IMR-90 (cell line): ENCODE results near the gene HMCN1. TPM values are rescaled to one million over a fixed set of nuclear protein-coding genes. Genes with fewer than 3 reads are reported as not detected.

Experiments used
- ATAC-seq: fragments of 200-7000 bp; cut with Tn5 transposase; 2 replicates; pipeline ENCODE4 v1.9.1; 2020; ENCODE audit warnings: low read depth, mild to moderate bottlenecking, moderate library complexity
- BruUV-seq: library from RNA; stranded (reverse); fragments of 400-500 nt; replicated peaks from 2 replicates; lab custom pipeline; 2021; lab: Mats Ljungman, UMichigan
- CTCF ChIA-PET: fragments of 300-600 bp; formaldehyde crosslinking; extraction: SDS; loops from one replicate; lab custom pipeline; 2021; ENCODE audit warnings: antibody characterized with exemption; lab: Yijun Ruan, JAX
- POLR2A ChIA-PET: fragments of 300-600 bp; sonication (Branson Sonifier 250); formaldehyde crosslinking; loops from one replicate; lab custom pipeline; 2022; ENCODE audit warnings: antibody characterized with exemption; ENCODE audit not compliant: unreplicated experiment; lab: Charles Lee
- DNase-seq: peaks from one replicate; pipeline ENCODE4 v3.0.0; 2013
- H2AFZ ChIP-seq: replicated peaks from 2 replicates; pipeline ENCODE3; 2013; ENCODE audit warnings: low read length, mild to moderate bottlenecking; ENCODE audit not compliant: poor library complexity
- H2AK5ac ChIP-seq: 2 replicates; pipeline ENCODE4 v1.6.1; 2013; ENCODE audit warnings: low read depth, low read length, inconsistent platforms
- H2AK9ac ChIP-seq: replicated peaks from 2 replicates; pipeline ENCODE3; 2013; ENCODE audit warnings: mild to moderate bottlenecking, low read depth, low read length, moderate library complexity; ENCODE audit not compliant: poor library complexity
- H2BK120ac ChIP-seq: 2 replicates; pipeline ENCODE4 v1.6.1; 2013; ENCODE audit warnings: low read depth, low read length, inconsistent platforms
- H2BK15ac ChIP-seq: 3 replicates; pipeline ENCODE4 v1.6.1; 2013; ENCODE audit warnings: low read depth, low read length, inconsistent platforms
- H2BK20ac ChIP-seq: 2 replicates; pipeline ENCODE4 v1.6.1; 2013; ENCODE audit warnings: low read depth, mild to moderate bottlenecking, inconsistent platforms, low read length, moderate library complexity
- H2BK5ac ChIP-seq: 2 replicates; pipeline ENCODE4 v1.6.1; 2013; ENCODE audit warnings: mild to moderate bottlenecking, low read depth, low read length, inconsistent platforms; ENCODE audit not compliant: poor library complexity, severe bottlenecking
- H3K14ac ChIP-seq: replicated peaks from 2 replicates; pipeline ENCODE4 v1.6.1; 2013; ENCODE audit warnings: low read depth, low read length, inconsistent platforms
- H3K18ac ChIP-seq: 2 replicates; pipeline ENCODE4 v1.6.1; 2013; ENCODE audit warnings: low read depth, low read length, control low read depth
- H3K23ac ChIP-seq: 2 replicates; pipeline ENCODE4 v1.6.1; 2013; ENCODE audit warnings: low read depth, low read length, inconsistent platforms
- H3K27ac ChIP-seq: 2 replicates; pipeline ENCODE4 v1.5.1; 2013; ENCODE audit warnings: mild to moderate bottlenecking, control low read depth, low read length; ENCODE audit not compliant: insufficient read depth
- H3K27me3 ChIP-seq: 2 replicates; pipeline ENCODE4 v1.6.1; 2013; ENCODE audit warnings: low read length; ENCODE audit not compliant: control insufficient read depth, insufficient read depth
- H3K36me3 ChIP-seq: 2 replicates; pipeline ENCODE4 v1.6.1; 2013; ENCODE audit warnings: low read length, mixed read lengths; ENCODE audit not compliant: control insufficient read depth, insufficient read depth
- H3K4ac ChIP-seq: 2 replicates; pipeline ENCODE4 v1.6.1; 2013; ENCODE audit warnings: low read depth, low read length, inconsistent platforms
- H3K4me1 ChIP-seq: 2 replicates; pipeline ENCODE4 v1.6.1; 2013; ENCODE audit warnings: low read length, mixed read lengths; ENCODE audit not compliant: control insufficient read depth, insufficient read depth
- H3K4me2 ChIP-seq: 2 replicates; pipeline ENCODE4 v1.6.1; 2013; ENCODE audit warnings: low read depth, mild to moderate bottlenecking, control low read depth, low read length, moderate library complexity
- H3K4me3 ChIP-seq: 2 replicates; pipeline ENCODE4 v1.5.1; 2013; ENCODE audit warnings: low read depth, mild to moderate bottlenecking, control low read depth, low read length, moderate library complexity; ENCODE audit not compliant: insufficient read depth
- H3K56ac ChIP-seq: 2 replicates; pipeline ENCODE4 v1.6.1; 2013; ENCODE audit warnings: low read length, inconsistent platforms; ENCODE audit not compliant: insufficient read depth; ENCODE audit errors: extremely low read depth
- H3K79me1 ChIP-seq, 2 experiments: 2 replicates each; pipeline ENCODE4 v1.6.1; 2013; ENCODE audit warnings: low read length in 2 of 2, inconsistent platforms in 1 of 2, low read depth in 1 of 2
- H3K9ac ChIP-seq: 2 replicates; pipeline ENCODE4 v1.6.1; 2013; ENCODE audit warnings: low read depth, low read length, control low read depth
- H3K9me1 ChIP-seq: 2 replicates; pipeline ENCODE4 v1.6.1; 2013; ENCODE audit warnings: low read length, inconsistent platforms; ENCODE audit not compliant: insufficient read depth
- H3K9me3 ChIP-seq: 2 replicates; pipeline ENCODE4 v1.6.1; 2013; ENCODE audit warnings: low read length; ENCODE audit not compliant: control insufficient read depth, insufficient read depth
- H4K20me1 ChIP-seq: 2 replicates; pipeline ENCODE4 v1.6.1; 2013; ENCODE audit warnings: low read length, inconsistent platforms; ENCODE audit not compliant: insufficient read depth
- H4K5ac ChIP-seq: 2 replicates; pipeline ENCODE4 v1.6.1; 2013; ENCODE audit warnings: mild to moderate bottlenecking, low read depth, low read length, control low read depth
- H4K8ac ChIP-seq, 2 experiments: 2 replicates each; pipeline ENCODE4 v1.6.1; 2013; ENCODE audit warnings: low read depth in 2 of 2, low read length in 2 of 2, control low read depth in 1 of 2, inconsistent platforms in 1 of 2
- H4K91ac ChIP-seq: 2 replicates; pipeline ENCODE4 v1.6.1; 2013; ENCODE audit warnings: low read depth, low read length, inconsistent platforms; ENCODE audit not compliant: insufficient read depth
- BHLHE40 ChIP-seq: fragments of 150-350 bp; IDR thresholded peaks from 2 replicates; pipeline ENCODE4 v1.6.1; 2016; ENCODE audit warnings: mild to moderate bottlenecking, low read depth, low read length
- CEBPB ChIP-seq: IDR thresholded peaks from 2 replicates; pipeline ENCODE4 v1.6.1; 2012; ENCODE audit warnings: low read depth, low read length, improper control_type of control experiment
- CHD1 ChIP-seq: IDR thresholded peaks from 2 replicates; pipeline ENCODE4 v1.6.1; 2012; ENCODE audit warnings: low read depth, low read length, improper control_type of control experiment
- ELK1 ChIP-seq: fragments of 150-350 bp; IDR thresholded peaks from 2 replicates; pipeline ENCODE4 v1.6.1; 2016; ENCODE audit warnings: low read depth, mild to moderate bottlenecking, low read length, moderate library complexity, borderline replicate concordance
- FOS ChIP-seq: fragments of 150-350 bp; IDR thresholded peaks from 2 replicates; pipeline ENCODE4 v1.6.1; 2016; ENCODE audit warnings: low read depth, low read length
- MAFK ChIP-seq: IDR thresholded peaks from 2 replicates; pipeline ENCODE4 v1.6.1; 2012; ENCODE audit warnings: low read depth, low read length, improper control_type of control experiment
- MAZ ChIP-seq: IDR thresholded peaks from 2 replicates; pipeline ENCODE4 v1.6.1; 2012; ENCODE audit warnings: low read depth, mild to moderate bottlenecking, low read length, improper control_type of control experiment, moderate library complexity, borderline replicate concordance
- MXI1 ChIP-seq: IDR thresholded peaks from 2 replicates; pipeline ENCODE4 v1.6.1; 2012; ENCODE audit warnings: low read depth, mild to moderate bottlenecking, low read length, moderate library complexity, borderline replicate concordance
- NFE2L2 ChIP-seq: fragments of 150-350 bp; IDR thresholded peaks from 2 replicates; pipeline ENCODE4 v1.6.1; 2016; ENCODE audit warnings: low read depth, mild to moderate bottlenecking, low read length
- POLR2A ChIP-seq: IDR thresholded peaks from 2 replicates; pipeline ENCODE4 v1.6.1; 2012; ENCODE audit warnings: mild to moderate bottlenecking, low read depth, low read length
- RAD21 ChIP-seq: IDR thresholded peaks from 2 replicates; pipeline ENCODE4 v1.6.1; 2012; ENCODE audit warnings: low read length, improper control_type of control experiment
- RCOR1 ChIP-seq: IDR thresholded peaks from 2 replicates; pipeline ENCODE4 v1.6.1; 2012; ENCODE audit warnings: mild to moderate bottlenecking, low read length, improper control_type of control experiment; ENCODE audit not compliant: insufficient replicate concordance
- RFX5 ChIP-seq: IDR thresholded peaks from 2 replicates; pipeline ENCODE4 v1.8.0; 2012; ENCODE audit warnings: low read depth, mild to moderate bottlenecking, low read length, moderate library complexity
- SMC3 ChIP-seq: fragments of 150-350 bp; IDR thresholded peaks from 2 replicates; pipeline ENCODE4 v1.6.1; 2016; ENCODE audit warnings: low read depth, mild to moderate bottlenecking, antibody characterized with exemption, low read length, moderate library complexity
- USF2 ChIP-seq: fragments of 150-350 bp; IDR thresholded peaks from 2 replicates; pipeline ENCODE4 v1.6.1; 2017; ENCODE audit warnings: mild to moderate bottlenecking, antibody characterized with exemption, low read length, low read depth
- WGBS, 2 experiments: methylation state at CpG; one replicate each; pipeline versions ENCODE4 v1.1.5 to v1.1.7; 2013; ENCODE audit warnings: missing lambda C conversion rate in 2 of 2; ENCODE audit not compliant: insufficient read length in 1 of 2; ENCODE audit errors: extremely low coverage in 2 of 2; 5-methylcytosine and 5-hydroxymethylcytosine counted together
- dilution Hi-C: fragments of 300-500 bp; cut with HindIII; formaldehyde crosslinking; loops from one replicate; pipeline ENCODE4 v1.14.3; 2018; ENCODE audit warnings: low sequenced_read_pairs; ENCODE audit not compliant: unreplicated experiment
- in situ Hi-C: fragments of 300-500 bp; cut with MboI; formaldehyde crosslinking; loops from 3 replicates; pipeline ENCODE4 v1.14.3; 2019; ENCODE audit warnings: low sequenced_read_pairs, inconsistent platforms, mixed read lengths
- intact Hi-C: fragments of 100-400 bp; cut with micrococcal nuclease; formaldehyde crosslinking; loops from 2 replicates; pipeline ENCODE4 v1.10.0; 2022
- polyA plus RNA-seq, 3 experiments: library from polyadenylated mRNA; depleted of rRNA; stranded (reverse); fragments of >200 nt; gene quantifications; 2 replicates each; pipeline ENCODE4 v1.2.3, GENCODE V29; 2012; ENCODE audit warnings: low replicate concordance in 1 of 3
- total RNA-seq: library from RNA; depleted of rRNA; stranded (reverse); fragments of >200 nt; gene quantifications from 2 replicates; pipeline ENCODE4 v1.2.3, GENCODE V29; 2012
- TF ChIP-seq, protein P1 (sequence below): conservative IDR thresholded peaks from 2 replicates; pipeline ENCODE4 v1.5.1; 2012; ENCODE audit warnings: mild to moderate bottlenecking, low read depth, low read length, improper control_type of control experiment

Gene HMCN1
- total and polyA plus RNA-seq, 2 of the 4 experiments (the other 2 are of a cell fraction): 6.1 to 11.7 TPM

DNA sequence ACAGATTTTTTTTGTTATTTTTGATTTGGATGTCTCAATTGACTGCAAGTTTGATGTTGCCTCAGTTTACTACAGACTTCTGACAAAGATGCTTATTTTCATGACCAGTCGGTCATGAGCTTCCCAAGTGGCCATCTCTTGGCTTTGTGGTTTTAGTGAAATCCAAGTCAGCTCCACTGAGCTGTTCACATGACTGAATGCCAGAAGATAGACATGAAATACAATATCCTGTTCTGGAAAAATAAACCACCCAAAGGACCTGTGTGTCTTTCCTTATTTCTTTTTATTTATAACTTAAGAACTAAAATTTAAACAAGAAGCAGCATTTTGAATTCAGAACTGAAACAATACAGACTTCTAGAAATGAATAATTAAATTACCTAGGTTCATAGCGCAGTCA lies 89.3 kb downstream of the HMCN1 start:
- H3K27ac ChIP-seq: no peak overlapping the region
- CTCF ChIA-PET: interaction anchor here (1.2 kb wide), 1 partner anchor 10 kb away, joined by 3 read pairs; no protein-coding TSS in a partner anchor

More for the DNA sequence above, 89.3 kb downstream of the HMCN1 start:
- Histone ChIP-seq H3K56ac (no peak overlapping the region), H3K4me2 (no peak overlapping the region), H3K9me3 (no peaks in the 10 kb centered on the region), H3K23ac (no peak overlapping the region), H3K27me3 (no peaks in the 10 kb centered on the region), H3K79me1 (no peaks in the 10 kb centered on the region), H2BK15ac (no peak overlapping the region), H2AK9ac (no peak overlapping the region), H2BK120ac (no peak overlapping the region), H3K36me3 (no peaks in the 10 kb centered on the region), H4K8ac (no peak overlapping the region), H2AFZ (no peak overlapping the region), H3K4me1 (peaks cover 1% of the 10 kb centered on the region; the same call in 1 of the 2 replicates), H4K5ac (no peak overlapping the region), H4K20me1 (no peaks in the 10 kb centered on the region), H2AK5ac (no peak overlapping the region), H3K9ac (no peak overlapping the region), H2BK5ac (no peak overlapping the region), H3K4ac (no peak overlapping the region), H3K14ac (no peak overlapping the region), H3K4me3 (no peak overlapping the region), H4K91ac (no peak overlapping the region), H3K18ac (no peak overlapping the region), H2BK20ac (no peak overlapping the region), H3K9me1 (no peaks in the 10 kb centered on the region)
- POLR2A ChIA-PET: no interaction called here
- no TSS peak for BruUV-seq
- dilution Hi-C loops: no loop called here
- ATAC-seq (no peak; the same call in 1 of the 2 replicates), DNase-seq (peak; percentile 61)
- no peak for TF ChIP-seq BHLHE40
- no peak for TF ChIP-seq MXI1
- no peak for TF ChIP-seq RCOR1
- no peak for TF ChIP-seq SMC3
- TF ChIP-seq ELK1: no peak
- TF ChIP-seq, protein P1, sequence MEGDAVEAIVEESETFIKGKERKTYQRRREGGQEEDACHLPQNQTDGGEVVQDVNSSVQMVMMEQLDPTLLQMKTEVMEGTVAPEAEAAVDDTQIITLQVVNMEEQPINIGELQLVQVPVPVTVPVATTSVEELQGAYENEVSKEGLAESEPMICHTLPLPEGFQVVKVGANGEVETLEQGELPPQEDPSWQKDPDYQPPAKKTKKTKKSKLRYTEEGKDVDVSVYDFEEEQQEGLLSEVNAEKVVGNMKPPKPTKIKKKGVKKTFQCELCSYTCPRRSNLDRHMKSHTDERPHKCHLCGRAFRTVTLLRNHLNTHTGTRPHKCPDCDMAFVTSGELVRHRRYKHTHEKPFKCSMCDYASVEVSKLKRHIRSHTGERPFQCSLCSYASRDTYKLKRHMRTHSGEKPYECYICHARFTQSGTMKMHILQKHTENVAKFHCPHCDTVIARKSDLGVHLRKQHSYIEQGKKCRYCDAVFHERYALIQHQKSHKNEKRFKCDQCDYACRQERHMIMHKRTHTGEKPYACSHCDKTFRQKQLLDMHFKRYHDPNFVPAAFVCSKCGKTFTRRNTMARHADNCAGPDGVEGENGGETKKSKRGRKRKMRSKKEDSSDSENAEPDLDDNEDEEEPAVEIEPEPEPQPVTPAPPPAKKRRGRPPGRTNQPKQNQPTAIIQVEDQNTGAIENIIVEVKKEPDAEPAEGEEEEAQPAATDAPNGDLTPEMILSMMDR: no peak
- no peak for TF ChIP-seq CEBPB
- TF ChIP-seq CHD1: no peak
- TF ChIP-seq POLR2A: no peak
- TF ChIP-seq MAZ: no peak
- TF ChIP-seq RAD21: no peak
- no peak for TF ChIP-seq NFE2L2
- no peak for TF ChIP-seq RFX5
- TF ChIP-seq MAFK: no peak
- TF ChIP-seq USF2: no peak
- TF ChIP-seq FOS: no peak
- in situ Hi-C loops: no loop called here
- intact Hi-C loops: no loop called here
- no CpG with 5 or more reads among the region's 2 CpGs for WGBS, 2 experiments
